ENCODE measurements around the gene ATP11C.

DNA sequence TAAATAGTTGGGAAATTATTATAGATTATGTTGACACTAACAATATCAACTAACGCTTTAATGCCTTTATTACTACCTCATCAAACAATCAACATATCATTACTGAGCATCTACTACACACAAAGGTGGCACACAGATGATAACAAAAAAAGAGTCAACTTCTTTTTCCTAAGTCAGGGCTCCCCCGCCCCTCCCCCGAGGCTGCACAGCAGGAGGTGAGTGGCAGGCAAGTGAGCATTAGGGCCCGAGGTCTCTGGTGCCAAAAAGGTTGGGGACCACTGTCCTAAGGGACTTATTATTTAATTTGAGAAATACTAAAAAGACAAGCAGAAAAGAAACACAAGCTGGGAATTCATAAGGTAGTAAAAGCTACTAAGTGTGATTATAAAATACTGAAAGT lies 174.6 kb downstream of the ATP11C start:
- TF ChIP-seq, protein P1, sequence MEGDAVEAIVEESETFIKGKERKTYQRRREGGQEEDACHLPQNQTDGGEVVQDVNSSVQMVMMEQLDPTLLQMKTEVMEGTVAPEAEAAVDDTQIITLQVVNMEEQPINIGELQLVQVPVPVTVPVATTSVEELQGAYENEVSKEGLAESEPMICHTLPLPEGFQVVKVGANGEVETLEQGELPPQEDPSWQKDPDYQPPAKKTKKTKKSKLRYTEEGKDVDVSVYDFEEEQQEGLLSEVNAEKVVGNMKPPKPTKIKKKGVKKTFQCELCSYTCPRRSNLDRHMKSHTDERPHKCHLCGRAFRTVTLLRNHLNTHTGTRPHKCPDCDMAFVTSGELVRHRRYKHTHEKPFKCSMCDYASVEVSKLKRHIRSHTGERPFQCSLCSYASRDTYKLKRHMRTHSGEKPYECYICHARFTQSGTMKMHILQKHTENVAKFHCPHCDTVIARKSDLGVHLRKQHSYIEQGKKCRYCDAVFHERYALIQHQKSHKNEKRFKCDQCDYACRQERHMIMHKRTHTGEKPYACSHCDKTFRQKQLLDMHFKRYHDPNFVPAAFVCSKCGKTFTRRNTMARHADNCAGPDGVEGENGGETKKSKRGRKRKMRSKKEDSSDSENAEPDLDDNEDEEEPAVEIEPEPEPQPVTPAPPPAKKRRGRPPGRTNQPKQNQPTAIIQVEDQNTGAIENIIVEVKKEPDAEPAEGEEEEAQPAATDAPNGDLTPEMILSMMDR (IDR thresholded peaks at IDR 0.05) = no peak
- TF ChIP-seq ZFX (IDR thresholded peaks at IDR 0.05; ENCODE audit: borderline replicate concordance) = no peak
